K562 treated with DMSO at 1 percent for 48 hours (cell line): ENCODE measurements around the gene MTG1. TPM values are rescaled to one million over a fixed set of nuclear protein-coding genes. Genes with fewer than 3 reads are reported as not detected.

Source experiments
- total RNA-seq: library from RNA; unstranded; fragments of 300-600 nt; gene quantifications from 2 replicates; pipeline ENCODE4 v1.2.3, GENCODE V29; 2022; ENCODE audit warnings: low replicate concordance; ENCODE audit errors: extremely low read depth

The MTG1 gene
- total RNA-seq, result not detected in 2 replicates

GRCh38 chr10:133394064-133394663 is at the start of gene MTG1:
MTG1 (plus strand) TSS chr10:133394157; CDS start chr10:133394221, 64 bp downstream.

GRCh38 chr10:133357285-133358161 is 36.4 kb upstream of the MTG1 start, which contains the start of gene FUOM:
FUOM (minus strand) TSS chr10:133358019; CDS start chr10:133358007, 12 bp downstream.

GRCh38 chr10:133373174-133374090 is 20.5 kb upstream of the MTG1 start, which contains the start of gene ECHS1:
ECHS1 (minus strand) TSS chr10:133373354; CDS start chr10:133373333, 21 bp downstream.

GRCh38 chr10:133379152-133379800 is 14.7 kb upstream of the MTG1 start, which contains the start of gene PAOX:
PAOX (plus strand) TSS chr10:133379262; CDS start chr10:133379317, 55 bp downstream.

GRCh38 chr10:133424601-133425000 is 30.6 kb downstream of the MTG1 start, which contains the start of gene SPRN:
SPRN (minus strand) TSS chr10:133424625; CDS start chr10:133423681, 944 bp downstream.

GRCh38 chr10:133453516-133454203 is 59.7 kb downstream of the MTG1 start, which contains the start of gene SCART1:
SCART1 (plus strand) TSS chr10:133453945; CDS start chr10:133453998, 53 bp downstream.

Other genes with a start within 250 kb of the MTG1 start
- gene KNDC1, start 233.9 kb upstream of the MTG1 start, total RNA-seq, result not detected in 2 replicates
- not detected in 2 replicates for gene UTF1, start 163.9 kb upstream of the MTG1 start, total RNA-seq
- not detected in 2 replicates for gene VENTX, start 156.3 kb upstream of the MTG1 start, total RNA-seq
- not detected in 2 replicates for gene ADAM8, start 117.3 kb upstream of the MTG1 start, total RNA-seq
- gene TUBGCP2, start 85.3 kb upstream of the MTG1 start, total RNA-seq, result not detected in 2 replicates
- not detected in 2 replicates for gene ZNF511, start 85.2 kb upstream of the MTG1 start, total RNA-seq
- not detected in 2 replicates for gene CALY, start 57.3 kb upstream of the MTG1 start, total RNA-seq
- gene PRAP1, start 46.8 kb upstream of the MTG1 start, total RNA-seq, result not detected in 2 replicates
- gene FUOM, start 36.1 kb upstream of the MTG1 start, total RNA-seq, result not detected in 2 replicates
- not detected in 2 replicates for gene ECHS1, start 20.8 kb upstream of the MTG1 start, total RNA-seq
- gene PAOX, start 14.9 kb upstream of the MTG1 start, total RNA-seq, result not detected in 2 replicates
- gene SPRN, start 30.5 kb downstream of the MTG1 start, total RNA-seq, result not detected in 2 replicates
- gene SCART1, start 59.8 kb downstream of the MTG1 start, total RNA-seq, result not detected in 2 replicates
- gene CYP2E1, start 133.2 kb downstream of the MTG1 start, total RNA-seq, result not detected in 2 replicates
- not detected in 2 replicates for gene SYCE1, start 171.4 kb downstream of the MTG1 start, total RNA-seq
- not detected in 2 replicates for gene FRG2B, start 232.6 kb downstream of the MTG1 start, total RNA-seq